Dedifferentiated amniotic fluid mesenchymal stem cell (primary cell): Measurements from ENCODE around the gene STAT4.

Source experiments
- DNase-seq: peaks from one replicate; pipeline ENCODE4 v3.0.0-alpha.2; 2016; ENCODE audit errors: extremely low spot score

Gene STAT4

GRCh38 chr2:191043438-191043837, 107.4 kb downstream of the STAT4 start:
- DNase-seq: peak; percentile 24

- no peak for DNase-seq
Measured at GRCh38 chr2:191041418-191042161, 109.2 kb downstream of the STAT4 start.

GRCh38 chr2:191039616-191040015, 111.2 kb downstream of the STAT4 start:
- no peak for DNase-seq

- no peak for DNase-seq
Measured at GRCh38 chr2:191038741-191039140, 112.1 kb downstream of the STAT4 start.

- DNase-seq: peak; percentile 79
Measured at GRCh38 chr2:191038241-191038725, 112.5 kb downstream of the STAT4 start.

GRCh38 chr2:191037351-191037750, 113.4 kb downstream of the STAT4 start:
- no peak for DNase-seq

- no peak for DNase-seq
Measured at GRCh38 chr2:191036363-191036762, 114.4 kb downstream of the STAT4 start.

GRCh38 chr2:191032588-191033429, 118.0 kb downstream of the STAT4 start:
- no peak for DNase-seq

- DNase-seq: no peak
Measured at GRCh38 chr2:191031256-191031655, 119.5 kb downstream of the STAT4 start.

- no peak for DNase-seq
Measured at GRCh38 chr2:191030521-191031154, 120.2 kb downstream of the STAT4 start.

GRCh38 chr2:191029280-191029950, 121.4 kb downstream of the STAT4 start:
- DNase-seq: no peak

GRCh38 chr2:191026377-191026776, 124.4 kb downstream of the STAT4 start:
- no peak for DNase-seq

GRCh38 chr2:191025135-191025534, 125.7 kb downstream of the STAT4 start:
- DNase-seq: no peak

- DNase-seq: no peak
Measured at GRCh38 chr2:191023235-191023679, 127.5 kb downstream of the STAT4 start.

GRCh38 chr2:191020742-191021381, 129.9 kb downstream of the STAT4 start:
- DNase-seq: peak; percentile 72

GRCh38 chr2:191020221-191020741, 130.5 kb downstream of the STAT4 start:
- peak; percentile 96 for DNase-seq

GRCh38 chr2:191019376-191019775, 131.4 kb downstream of the STAT4 start:
- no peak for DNase-seq

GRCh38 chr2:191018643-191019119, 132.1 kb downstream of the STAT4 start:
- no peak for DNase-seq

- DNase-seq: no peak
Measured at GRCh38 chr2:191018048-191018447, 132.7 kb downstream of the STAT4 start.

GRCh38 chr2:191015831-191016230, 135.0 kb downstream of the STAT4 start:
- no peak for DNase-seq

- DNase-seq: no peak
Measured at GRCh38 chr2:191015239-191015638, 135.6 kb downstream of the STAT4 start.
